ENCODE measurements around the gene DOC2A. TPM values are rescaled to one million over a fixed set of nuclear protein-coding genes. Genes with fewer than 3 reads are reported as not detected.

Gene DOC2A
- total RNA-seq, 1 experiment from 2014 or later, result 4.1 TPM

DNA sequence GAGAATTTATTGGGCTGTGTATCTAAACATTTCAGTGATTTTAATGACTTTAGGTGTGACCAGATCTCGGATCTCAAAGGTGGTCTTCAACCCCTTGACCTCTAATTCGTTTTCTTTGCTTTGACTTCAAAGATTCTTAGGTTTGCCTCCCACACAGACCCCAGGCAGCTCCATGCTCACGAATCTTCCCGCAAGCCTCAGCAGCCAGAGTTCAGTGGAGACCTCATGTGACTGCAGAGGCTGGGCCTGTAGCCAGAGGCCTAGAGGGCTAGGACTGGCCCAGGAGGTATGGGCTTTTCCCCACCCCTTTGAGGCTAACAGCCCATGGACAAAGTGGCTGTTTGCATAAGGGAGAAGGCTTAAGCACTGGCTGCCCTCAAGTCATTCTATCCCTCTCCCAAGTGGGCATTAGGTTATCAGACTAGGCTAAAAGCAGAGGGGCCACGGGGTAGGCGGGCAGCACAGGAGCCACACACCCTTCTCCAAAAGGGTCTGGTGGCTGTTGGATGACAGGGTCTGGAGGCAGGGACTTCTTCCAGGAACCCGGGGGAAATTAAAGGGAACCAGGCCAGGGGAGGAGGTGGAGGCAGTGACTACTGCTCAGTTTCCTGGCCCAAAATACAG, 18.4 kb downstream of the DOC2A start:
- H3K4me3 ChIP-seq (ENCODE audit: insufficient read depth, low read depth, low read length), result no peak overlapping the region
- H3K27me3 ChIP-seq (ENCODE audit: control insufficient read depth, insufficient read depth, low read length), result no peaks in the 10 kb centered on the region
- peaks cover 4% of the 10 kb centered on the region for H3K36me3 ChIP-seq (replicated peaks; ENCODE audit: control insufficient read depth, insufficient read depth, low read length)

DNA sequence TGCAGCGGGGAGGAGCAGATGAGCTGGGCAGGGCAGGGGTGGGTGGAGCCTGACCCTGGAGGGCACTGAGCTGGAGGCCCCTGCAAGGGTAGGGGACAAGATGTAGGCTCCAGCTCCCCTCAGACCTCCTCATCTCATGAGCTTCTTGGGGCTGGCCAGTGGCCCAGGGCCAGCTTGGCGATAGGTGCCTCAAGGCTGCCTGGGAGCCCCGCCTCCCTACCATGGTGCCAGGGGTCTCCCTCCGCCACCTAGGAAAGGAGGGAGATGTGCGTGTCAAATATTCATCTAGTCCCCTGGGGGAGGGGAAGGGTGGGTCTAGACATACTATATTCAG, 19.3 kb downstream of the DOC2A start:
- Histone ChIP-seq H3K27me3 (ENCODE audit: control insufficient read depth, insufficient read depth, low read length) (no peaks in the 10 kb centered on the region), H3K4me3 (ENCODE audit: insufficient read depth, low read depth, low read length) (no peak overlapping the region), H3K36me3 (replicated peaks; ENCODE audit: control insufficient read depth, insufficient read depth, low read length) (peaks cover 5% of the 10 kb centered on the region)
- peak; percentile 57 for DNase-seq

More for the DNA sequence above, 18.4 kb downstream of the DOC2A start:
- no peak for DNase-seq

- H3K4me3 ChIP-seq (ENCODE audit: insufficient read depth, low read depth, low read length), result no peak overlapping the region
- H3K36me3 ChIP-seq (replicated peaks; ENCODE audit: control insufficient read depth, insufficient read depth, low read length), result peaks cover 7% of the 10 kb centered on the region
- DNase-seq, result no peak
- no peaks in the 10 kb centered on the region for H3K27me3 ChIP-seq (ENCODE audit: control insufficient read depth, insufficient read depth, low read length)
Observed at GRCh38 chr16:29990883-29991570, 19.8 kb downstream of the DOC2A start.

- Histone ChIP-seq H3K4me3 (ENCODE audit: insufficient read depth, low read depth, low read length) (no peak overlapping the region), H3K36me3 (replicated peaks; ENCODE audit: control insufficient read depth, insufficient read depth, low read length) (peaks cover 16% of the 10 kb centered on the region), H3K27me3 (ENCODE audit: control insufficient read depth, insufficient read depth, low read length) (no peaks in the 10 kb centered on the region)
- DNase-seq, result no peak
Observed at GRCh38 chr16:29990034-29990433, 20.8 kb downstream of the DOC2A start.

- H3K36me3 ChIP-seq (replicated peaks; ENCODE audit: control insufficient read depth, insufficient read depth, low read length), result peaks cover 22% of the 10 kb centered on the region
- no peak for DNase-seq
Observed at GRCh38 chr16:29989111-29989858, 21.5 kb downstream of the DOC2A start.

DNA sequence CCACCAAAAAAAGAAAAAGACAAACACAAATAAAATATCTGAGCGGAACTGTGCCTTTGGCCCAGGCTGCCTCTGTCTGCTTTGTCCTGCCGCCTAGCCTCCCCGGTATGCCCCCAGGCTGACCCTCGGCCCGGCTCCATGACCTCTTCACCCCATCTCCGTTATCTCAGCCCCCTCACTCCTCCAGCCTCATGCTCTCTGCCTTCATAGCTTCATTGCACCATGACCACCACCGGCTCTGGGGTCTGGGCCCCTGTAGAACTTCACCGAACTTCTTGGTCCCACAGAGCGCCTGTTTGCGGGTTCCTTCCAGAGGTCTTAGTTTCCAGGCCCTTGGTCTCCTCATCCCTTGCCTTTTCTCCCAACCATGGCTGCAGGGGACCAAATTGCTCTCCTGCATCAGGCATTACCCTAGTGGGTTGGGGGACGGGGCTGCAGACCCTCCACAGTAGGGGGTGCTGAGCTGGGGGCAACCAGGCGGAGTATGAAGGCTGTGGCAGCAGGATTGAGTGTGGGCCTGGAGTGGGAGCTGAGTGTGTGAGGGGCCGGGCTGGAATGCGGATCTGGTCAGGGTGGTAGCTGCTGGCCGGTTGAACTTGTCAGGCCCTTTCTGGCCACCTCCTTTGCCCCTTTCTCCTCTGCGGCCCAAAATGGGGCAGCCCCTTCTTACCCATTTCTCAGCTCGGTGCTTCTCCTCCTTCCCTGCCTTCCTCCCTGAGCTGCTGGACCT, 22.3 kb downstream of the DOC2A start:
- Histone ChIP-seq H3K27me3 (ENCODE audit: control insufficient read depth, insufficient read depth, low read length) (no peaks in the 10 kb centered on the region), H3K36me3 (replicated peaks; ENCODE audit: control insufficient read depth, insufficient read depth, low read length) (peaks cover 26% of the 10 kb centered on the region), H3K4me3 (ENCODE audit: insufficient read depth, low read depth, low read length) (no peak overlapping the region)
- DNase-seq, result peak; percentile 30

More at GRCh38 chr16:29989111-29989858, 21.5 kb downstream of the DOC2A start:
- H3K4me3 ChIP-seq (ENCODE audit: insufficient read depth, low read depth, low read length), result no peak overlapping the region
- no peaks in the 10 kb centered on the region for H3K27me3 ChIP-seq (ENCODE audit: control insufficient read depth, insufficient read depth, low read length)

- DNase-seq, result peak; percentile 57
- Histone ChIP-seq H3K27me3 (ENCODE audit: control insufficient read depth, insufficient read depth, low read length) (no peaks in the 10 kb centered on the region), H3K4me3 (ENCODE audit: insufficient read depth, low read depth, low read length) (no peak overlapping the region), H3K36me3 (replicated peaks; ENCODE audit: control insufficient read depth, insufficient read depth, low read length) (peaks cover 32% of the 10 kb centered on the region)
Observed at GRCh38 chr16:29987371-29988085, 23.3 kb downstream of the DOC2A start.

GRCh38 chr16:29986931-29987330, 23.9 kb downstream of the DOC2A start:
- Histone ChIP-seq H3K27me3 (ENCODE audit: control insufficient read depth, insufficient read depth, low read length) (no peaks in the 10 kb centered on the region), H3K4me3 (ENCODE audit: insufficient read depth, low read depth, low read length) (no peak overlapping the region), H3K36me3 (replicated peaks; ENCODE audit: control insufficient read depth, insufficient read depth, low read length) (peaks cover 31% of the 10 kb centered on the region)
- DNase-seq, result peak; percentile 49

- H3K36me3 ChIP-seq (replicated peaks; ENCODE audit: control insufficient read depth, insufficient read depth, low read length), result peaks cover 38% of the 10 kb centered on the region
Observed at GRCh38 chr16:29986231-29986630, 24.6 kb downstream of the DOC2A start.

GRCh38 chr16:29985271-29985811, 25.5 kb downstream of the DOC2A start:
- DNase-seq, result peak; percentile 55

More at GRCh38 chr16:29986231-29986630, 24.6 kb downstream of the DOC2A start:
- Histone ChIP-seq H3K27me3 (ENCODE audit: control insufficient read depth, insufficient read depth, low read length) (no peaks in the 10 kb centered on the region), H3K4me3 (ENCODE audit: insufficient read depth, low read depth, low read length) (no peak overlapping the region)
- peak; percentile 35 for DNase-seq

DNA sequence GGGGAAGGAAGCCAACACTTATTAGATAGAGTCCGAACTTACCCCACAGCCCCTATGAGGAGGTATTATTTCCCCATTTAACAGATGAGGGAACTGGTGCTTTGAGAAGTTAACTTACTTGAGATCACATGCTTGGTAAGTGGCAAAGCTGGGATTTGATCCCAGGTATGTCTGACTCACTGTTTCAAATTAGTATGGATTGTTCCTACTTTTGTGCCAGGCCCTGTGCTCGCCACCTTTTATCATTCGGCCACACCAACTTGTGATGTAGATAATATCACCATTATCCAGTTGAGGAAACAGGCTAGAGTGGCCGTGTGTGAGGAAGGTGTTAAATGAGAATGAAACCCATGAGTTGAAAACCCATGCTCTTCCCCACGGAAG, 26.1 kb downstream of the DOC2A start:
- no peak for DNase-seq
- Histone ChIP-seq H3K4me3 (ENCODE audit: insufficient read depth, low read depth, low read length) (no peak overlapping the region), H3K27me3 (ENCODE audit: control insufficient read depth, insufficient read depth, low read length) (no peaks in the 10 kb centered on the region), H3K36me3 (replicated peaks; ENCODE audit: control insufficient read depth, insufficient read depth, low read length) (peaks cover 46% of the 10 kb centered on the region)

More at GRCh38 chr16:29985271-29985811, 25.5 kb downstream of the DOC2A start:
- Histone ChIP-seq H3K36me3 (replicated peaks; ENCODE audit: control insufficient read depth, insufficient read depth, low read length) (peaks cover 40% of the 10 kb centered on the region), H3K4me3 (ENCODE audit: insufficient read depth, low read depth, low read length) (no peak overlapping the region), H3K27me3 (ENCODE audit: control insufficient read depth, insufficient read depth, low read length) (no peaks in the 10 kb centered on the region)

DNA sequence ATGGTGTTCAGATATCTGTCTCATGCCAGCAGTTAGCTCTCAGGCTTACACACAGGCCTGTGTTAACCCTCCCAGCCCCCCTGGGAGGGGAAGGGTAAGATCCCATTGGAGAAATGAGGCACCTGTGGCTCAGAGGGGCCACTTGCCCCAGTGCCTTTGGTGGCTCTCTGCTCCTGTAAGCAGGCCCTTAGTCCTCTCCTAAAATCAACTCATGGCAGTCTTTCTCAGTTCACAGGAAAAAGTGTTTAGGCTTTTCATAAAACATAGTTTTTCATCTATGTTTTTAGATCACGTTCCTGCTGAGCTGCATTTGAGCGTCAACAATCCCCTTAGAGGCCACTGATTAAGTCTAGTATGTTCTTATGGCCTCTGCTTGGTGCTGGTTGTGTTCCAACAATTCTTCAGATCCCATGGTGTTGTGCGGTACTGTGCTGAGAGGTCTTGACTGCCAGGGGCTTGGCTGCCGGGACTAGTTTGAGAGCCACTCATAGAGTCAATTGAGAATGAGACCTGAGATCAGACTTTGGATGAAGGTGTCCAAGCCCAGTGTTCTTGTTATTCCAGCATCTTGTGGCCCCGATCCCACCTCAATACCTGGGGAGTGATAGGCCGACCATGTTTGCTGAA, 26.6 kb downstream of the DOC2A start:
- Histone ChIP-seq H3K27me3 (ENCODE audit: control insufficient read depth, insufficient read depth, low read length) (no peaks in the 10 kb centered on the region), H3K36me3 (replicated peaks; ENCODE audit: control insufficient read depth, insufficient read depth, low read length) (peaks cover 48% of the 10 kb centered on the region), H3K4me3 (ENCODE audit: insufficient read depth, low read depth, low read length) (no peak overlapping the region)
- no peak for DNase-seq

- Histone ChIP-seq H3K4me3 (ENCODE audit: insufficient read depth, low read depth, low read length) (no peak overlapping the region), H3K36me3 (replicated peaks; ENCODE audit: control insufficient read depth, insufficient read depth, low read length) (peaks cover 55% of the 10 kb centered on the region), H3K27me3 (ENCODE audit: control insufficient read depth, insufficient read depth, low read length) (no peaks in the 10 kb centered on the region)
- peak; percentile 42 for DNase-seq
Observed at GRCh38 chr16:29983420-29984136, 27.2 kb downstream of the DOC2A start.
